NOMO-1 treated with DMSO at 0.1 percent for 48 hours (cell line): ENCODE results near the gene WNT11.
"Not testable (repeated sequence)": the region's sequence is repeated elsewhere in the genome, so short reads cannot be mapped to it uniquely, and the experiment has no call there.

ENCODE experiments used
- DNase-seq: peaks from one replicate; lab custom pipeline; 2025; ENCODE audit not compliant: unreplicated experiment; lab: John Stamatoyannopoulos, UW

The WNT11 gene

DNA sequence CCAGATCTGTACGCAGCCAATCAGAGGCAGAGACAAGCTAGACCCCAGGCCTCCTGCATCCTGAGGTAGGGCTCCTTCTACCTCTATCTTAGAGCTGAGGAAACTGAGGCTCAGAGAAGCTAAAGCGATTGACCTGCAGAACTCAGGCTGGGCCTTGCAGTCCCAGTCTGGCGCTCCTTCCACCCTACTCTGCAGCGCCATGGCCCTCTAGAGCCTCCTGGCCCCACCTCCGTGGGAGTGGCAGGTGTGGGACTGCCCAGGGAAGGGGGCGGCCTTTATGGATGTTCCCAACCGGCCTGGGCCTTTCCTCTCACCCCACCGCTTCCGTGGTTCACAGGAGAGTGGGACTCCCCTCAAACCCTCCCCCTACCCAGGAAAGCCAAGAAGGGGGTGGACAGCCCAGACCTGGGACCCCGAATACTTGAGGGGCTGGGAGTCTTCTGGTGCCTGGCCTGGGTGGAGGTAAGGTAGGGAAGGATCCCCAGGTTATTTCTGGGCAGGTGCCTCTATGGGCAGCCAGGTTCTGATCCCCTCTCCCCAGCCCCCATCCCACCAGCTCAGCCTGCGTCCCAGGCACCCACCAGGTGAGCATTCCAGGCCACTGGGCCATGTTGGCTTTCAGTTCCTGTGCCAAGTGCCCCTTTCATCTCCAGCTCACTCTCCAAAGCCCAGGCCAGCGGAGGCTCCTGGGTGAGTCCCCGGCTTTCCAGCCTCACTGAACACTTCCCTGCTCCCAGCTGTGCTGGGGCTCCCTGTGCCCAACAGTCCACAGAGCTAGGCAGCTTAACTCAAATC is 3.0 kb downstream of the WNT11 start:
- DNase-seq, result no peak

GRCh38 chr11:76201672-76202412 is 4.5 kb downstream of the WNT11 start:
- DNase-seq, result no peak

DNA sequence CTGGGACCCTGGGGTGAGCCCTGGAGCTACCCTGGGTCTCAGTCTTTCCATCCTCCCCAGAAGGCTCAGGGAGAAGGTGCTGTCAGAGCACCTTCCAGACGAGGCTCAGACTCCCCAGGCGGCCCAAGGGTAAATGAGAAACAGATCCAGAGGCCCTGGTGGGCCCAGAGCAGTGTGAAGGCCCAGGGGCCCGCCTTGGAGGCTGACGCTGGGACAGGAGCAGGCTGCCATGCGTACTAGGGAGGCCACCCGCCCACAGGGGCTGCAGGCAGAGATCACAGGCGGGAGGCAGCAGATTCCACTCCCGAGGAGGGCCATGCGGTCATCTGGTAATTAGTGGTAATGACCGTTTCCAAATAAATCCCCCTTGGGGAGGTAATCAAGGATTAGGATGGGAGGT is 5.2 kb downstream of the WNT11 start:
- no peak for DNase-seq

DNA sequence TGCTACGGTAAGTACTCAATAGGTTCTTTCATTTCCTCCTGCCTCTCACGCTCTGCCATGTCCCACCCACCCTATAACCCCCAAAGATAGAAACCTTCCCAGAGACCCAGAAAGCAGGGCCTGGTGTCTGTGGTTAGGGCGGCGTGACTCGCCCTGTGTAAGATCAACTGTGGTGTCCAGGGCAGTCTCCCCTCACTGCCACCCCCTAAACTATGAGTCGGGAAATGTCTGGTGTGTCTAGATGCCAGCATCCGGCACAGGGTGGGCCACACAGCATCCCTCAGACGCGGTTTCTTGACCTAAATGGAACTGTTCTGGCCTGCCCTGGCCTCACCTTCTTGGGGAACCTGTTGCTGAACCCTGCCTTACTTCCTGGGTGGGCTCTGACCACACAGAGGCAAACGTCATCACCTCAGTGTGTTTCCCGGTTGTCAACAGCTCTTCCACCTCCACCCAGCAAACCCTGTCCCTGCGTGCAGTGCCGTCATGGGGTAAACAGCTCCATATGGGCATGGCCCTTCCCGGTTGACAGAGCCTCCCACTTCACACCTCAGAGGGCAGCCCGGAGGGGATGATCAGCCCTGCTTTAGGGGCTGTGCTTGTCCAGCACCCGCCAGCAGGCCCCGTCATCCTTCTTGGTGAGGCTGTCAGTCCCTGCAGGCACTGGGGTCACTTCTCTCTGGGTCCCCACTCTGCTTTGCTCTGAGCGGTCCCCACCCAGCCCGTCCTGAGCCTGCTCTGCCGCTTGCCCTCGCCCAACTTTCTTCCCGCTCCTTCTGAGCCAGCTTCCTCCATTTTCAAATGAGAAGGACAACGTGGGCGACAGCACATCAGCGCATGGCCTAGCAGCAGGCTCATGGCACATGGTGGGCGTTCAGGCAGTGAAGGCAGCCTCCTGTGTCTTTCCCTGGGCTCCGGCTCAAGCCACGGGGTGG is 6.0 kb downstream of the WNT11 start:
- no peak for DNase-seq

- DNase-seq, result not testable (repeated sequence)
Observed at GRCh38 chr11:76198691-76199090, 7.6 kb downstream of the WNT11 start.

- DNase-seq, result no peak
Observed at GRCh38 chr11:76197941-76198640, 8.2 kb downstream of the WNT11 start.

- DNase-seq, result no peak
Observed at GRCh38 chr11:76197332-76197731, 9.0 kb downstream of the WNT11 start.

DNA sequence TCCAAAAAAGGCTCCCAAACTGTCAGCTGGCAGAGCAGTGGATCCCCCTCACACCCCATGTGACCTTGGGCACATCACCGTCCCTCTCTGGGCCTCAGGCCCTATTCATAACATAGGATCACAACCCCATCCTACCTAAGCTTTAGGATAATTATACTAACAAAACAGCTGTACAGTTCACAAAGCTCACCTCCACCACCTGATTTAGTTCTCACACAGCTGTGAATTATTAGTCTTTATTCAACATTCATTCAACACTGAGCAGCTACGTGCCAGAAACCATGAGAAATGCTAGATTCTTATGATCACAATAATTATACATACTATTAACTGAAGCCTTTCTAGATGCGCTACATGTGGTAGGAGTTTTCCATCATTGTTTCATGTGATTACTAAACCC is 9.5 kb downstream of the WNT11 start:
- no peak for DNase-seq

DNA sequence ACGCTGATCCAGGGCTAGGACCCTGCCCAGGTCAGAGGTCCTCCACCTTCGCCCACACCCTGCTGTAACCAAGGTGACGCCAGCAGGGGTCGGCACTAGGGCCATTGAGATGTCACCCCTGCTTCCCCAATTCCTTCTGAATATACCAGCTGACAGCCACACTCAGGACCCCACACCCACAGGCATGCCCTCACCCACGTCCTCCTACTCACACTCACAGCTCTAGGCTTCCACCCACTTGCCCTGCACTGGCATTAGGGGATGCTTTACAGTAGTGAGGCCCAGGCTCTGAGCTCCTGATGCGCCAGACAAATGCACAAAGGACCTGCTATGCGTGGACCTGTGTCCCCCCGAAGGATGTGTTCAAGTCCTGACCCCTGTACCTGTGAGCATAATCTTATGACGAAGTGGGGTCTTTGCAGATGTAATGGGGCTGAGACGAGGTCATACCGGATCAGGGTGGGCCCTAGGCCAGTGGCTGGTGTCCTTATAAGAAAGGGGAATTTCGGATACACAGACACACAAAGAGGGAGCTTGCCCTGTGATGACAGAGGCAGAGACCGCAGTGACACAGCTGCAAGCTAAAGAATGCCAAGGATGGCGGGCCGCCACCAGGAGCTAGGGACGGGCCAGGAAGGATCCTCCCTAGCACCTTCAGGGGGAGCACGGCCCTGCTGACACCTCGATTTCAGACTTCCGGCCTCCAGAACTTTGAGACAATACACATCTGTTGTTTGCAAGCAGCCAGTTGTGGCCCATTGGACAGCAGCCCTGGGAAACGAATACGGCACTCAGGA is 11.2 kb downstream of the WNT11 start:
- no peak for DNase-seq

DNA sequence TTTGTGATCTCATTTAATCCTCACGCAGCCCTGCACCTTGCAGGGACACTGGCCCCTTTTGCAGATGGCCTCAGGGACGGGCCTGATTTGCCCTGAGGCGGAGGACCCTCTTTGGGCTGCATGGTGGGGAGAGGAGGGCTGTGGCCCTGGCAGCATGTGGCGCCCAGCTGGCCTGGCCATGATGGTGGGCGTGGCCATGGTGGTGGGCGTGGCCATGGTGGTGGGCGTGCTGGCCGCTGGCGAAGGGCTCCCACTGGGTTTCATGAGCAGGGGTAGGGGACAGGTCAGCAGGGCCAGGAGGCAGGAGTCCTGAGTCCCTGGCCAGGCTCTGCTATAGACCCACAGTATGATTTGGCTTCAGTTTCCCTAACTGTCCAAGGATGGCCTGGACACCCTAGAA is 13.1 kb downstream of the WNT11 start:
- no peak for DNase-seq

GRCh38 chr11:76190376-76190775 is 15.9 kb downstream of the WNT11 start:
- no peak for DNase-seq

DNA sequence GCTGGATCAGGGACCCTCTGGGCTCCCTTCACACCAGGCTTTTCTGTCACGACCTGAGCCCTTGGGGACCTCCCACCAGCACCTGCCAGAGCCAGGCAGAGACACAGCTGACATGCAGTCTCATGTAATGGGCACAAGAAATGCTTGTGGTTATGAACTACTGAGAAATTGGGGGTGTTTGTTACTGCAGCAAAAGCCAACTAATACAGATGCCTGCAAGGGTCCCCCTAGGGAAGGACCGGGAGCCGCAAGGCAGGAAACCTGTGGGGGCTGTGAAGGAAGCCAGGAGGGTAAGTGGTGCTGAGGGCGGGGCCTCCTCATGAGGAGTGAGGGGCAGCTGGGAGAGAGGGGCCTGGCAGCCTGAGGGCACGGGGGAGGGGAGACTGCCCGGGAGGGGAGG is 16.6 kb downstream of the WNT11 start:
- no peak for DNase-seq

GRCh38 chr11:76188873-76189272 is 17.4 kb downstream of the WNT11 start:
- no peak for DNase-seq

- DNase-seq, result no peak
Observed at GRCh38 chr11:76186776-76187279, 19.5 kb downstream of the WNT11 start.

DNA sequence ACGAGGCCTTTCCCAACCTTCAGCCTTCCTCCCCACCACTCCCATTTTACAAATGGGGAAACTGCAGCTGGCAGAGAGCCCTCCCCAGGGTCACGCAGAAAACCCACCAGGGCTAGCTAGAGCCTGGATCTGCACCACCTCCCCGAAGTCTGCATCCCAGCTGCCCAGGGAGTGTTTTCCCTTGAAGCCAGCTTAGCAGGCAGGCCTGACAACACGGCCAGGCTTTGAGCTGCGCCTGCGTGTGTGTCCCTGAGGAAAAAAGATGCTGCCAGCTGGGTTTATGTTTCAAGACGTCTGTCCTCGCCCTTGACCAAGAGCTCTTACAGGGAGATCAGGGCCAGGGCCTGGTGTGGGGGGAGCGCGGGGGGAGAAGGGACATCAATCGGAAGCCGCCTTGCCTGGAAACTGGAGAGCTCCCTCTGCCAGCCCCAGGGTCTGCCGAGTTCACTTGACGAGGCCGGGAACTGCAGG is 20.3 kb downstream of the WNT11 start:
- DNase-seq, result no peak

DNA sequence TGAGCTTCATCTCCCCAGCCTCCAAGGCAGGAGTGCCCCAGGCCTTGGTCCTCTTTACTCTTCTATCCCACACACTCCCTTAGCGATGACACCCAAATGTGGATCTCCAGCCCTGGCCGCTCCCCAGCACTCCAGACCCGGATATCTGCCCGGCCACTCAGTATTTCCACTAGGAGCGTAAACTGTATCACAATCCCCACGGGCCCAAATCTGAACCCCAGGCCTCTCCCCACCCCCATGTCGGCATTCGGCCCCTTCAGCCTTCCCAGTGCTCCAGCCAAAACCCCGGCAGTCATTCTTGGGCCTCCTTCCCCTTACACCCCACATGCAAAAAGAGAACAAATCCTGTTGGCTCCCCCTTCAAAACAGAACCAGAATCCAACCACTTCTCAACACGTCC is 20.8 kb downstream of the WNT11 start:
- DNase-seq, result no peak

DNA sequence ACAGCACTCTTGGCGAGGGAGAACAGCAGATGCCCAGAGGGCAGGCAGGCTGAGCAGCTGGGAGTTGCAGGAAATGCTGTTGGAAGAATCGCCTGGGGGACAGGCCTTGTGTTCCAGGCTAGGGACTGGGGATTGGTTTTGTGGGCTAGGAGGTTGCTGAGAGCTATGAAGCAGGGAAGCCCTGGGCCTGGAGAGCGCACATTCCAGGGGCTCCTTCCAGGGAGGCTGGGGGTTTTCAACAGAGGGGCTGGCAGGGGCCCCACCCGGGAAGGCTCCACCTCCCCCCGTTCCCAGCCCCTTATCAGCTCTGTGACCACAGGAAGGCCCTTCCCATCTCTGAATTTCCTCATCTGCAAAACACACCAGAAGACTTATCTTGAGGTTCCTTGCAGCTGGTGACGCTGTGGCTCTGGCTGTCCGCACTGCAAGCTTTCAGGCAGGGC is 21.7 kb downstream of the WNT11 start:
- DNase-seq, result no peak

GRCh38 chr11:76181371-76181770 is 24.9 kb downstream of the WNT11 start:
- no peak for DNase-seq

GRCh38 chr11:76179147-76179546 is 27.2 kb downstream of the WNT11 start:
- DNase-seq, result no peak

DNA sequence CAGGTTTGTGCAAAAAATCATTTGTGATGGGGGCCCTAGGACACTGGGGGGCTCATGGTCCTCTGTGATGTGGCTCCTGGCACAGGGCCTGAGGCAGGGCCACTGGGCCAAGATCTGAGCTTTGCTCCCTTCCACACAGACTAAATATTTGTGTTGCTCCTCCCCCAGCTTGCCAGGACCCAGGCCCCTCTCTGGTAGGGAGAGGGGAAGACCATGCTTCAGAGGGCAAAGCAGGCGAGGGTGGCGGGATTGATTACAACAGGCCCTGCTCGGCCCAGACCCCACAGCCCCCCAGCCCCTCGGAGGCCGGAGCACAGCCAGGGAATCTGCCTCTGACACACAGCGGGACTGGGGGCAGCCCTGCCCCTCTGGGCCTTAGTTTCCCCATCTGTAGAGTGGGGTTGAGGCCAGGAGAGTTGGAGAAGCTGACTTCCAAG is 29.0 kb downstream of the WNT11 start:
- no peak for DNase-seq
